Measurements from ENCODE around the gene LATS1. TPM values are rescaled to one million over a fixed set of nuclear protein-coding genes. Genes with fewer than 3 reads are reported as not detected.
"Not testable (repeated sequence)": the region's sequence is repeated elsewhere in the genome, so short reads cannot be mapped to it uniquely, and the experiment has no call there.

The LATS1 gene
- total RNA-seq, 4 donors from 2014 or later, result 31.2 to 55.0 (median 44.4) TPM

DNA sequence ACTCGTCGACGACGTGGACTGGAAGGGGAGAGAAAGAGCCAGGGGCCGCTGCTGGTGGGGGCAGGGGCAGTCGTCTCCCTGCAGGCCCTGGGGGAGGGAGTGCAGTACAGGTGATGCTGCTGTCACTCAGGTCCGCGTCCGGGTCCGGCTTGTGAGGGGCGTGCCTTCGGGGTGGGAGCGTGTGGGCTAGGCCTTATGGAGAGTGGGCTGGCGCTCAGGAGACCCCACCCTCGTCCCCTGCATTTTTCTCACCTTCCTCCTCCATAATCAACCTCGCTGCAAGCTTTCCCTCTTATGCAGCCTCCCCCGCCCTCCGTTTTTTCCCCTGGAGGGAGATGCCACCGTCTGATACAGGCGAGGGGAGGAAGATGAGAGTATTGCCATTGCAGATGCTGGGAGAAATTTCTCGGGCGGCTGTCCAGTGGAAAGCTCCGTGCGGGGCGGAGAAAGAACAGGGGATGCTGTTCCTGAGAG is 32.3 kb upstream of the LATS1 start:
- H3K27me3 ChIP-seq, result no peaks in the 10 kb centered on the region
- no peaks in the 10 kb centered on the region for H3K9me3 ChIP-seq
- under 1% methylated on average over 19 of the region's 25 CpGs for WGBS
- H3K4me1 ChIP-seq, result peaks cover 38% of the 10 kb centered on the region
- TF ChIP-seq EP300 (IDR thresholded peaks at IDR 0.05) (no peak), POLR2AphosphoS5 (IDR thresholded peaks at IDR 0.05) (no peak), POLR2A (IDR thresholded peaks at IDR 0.05) (no peak)
- TF ChIP-seq, protein P1, sequence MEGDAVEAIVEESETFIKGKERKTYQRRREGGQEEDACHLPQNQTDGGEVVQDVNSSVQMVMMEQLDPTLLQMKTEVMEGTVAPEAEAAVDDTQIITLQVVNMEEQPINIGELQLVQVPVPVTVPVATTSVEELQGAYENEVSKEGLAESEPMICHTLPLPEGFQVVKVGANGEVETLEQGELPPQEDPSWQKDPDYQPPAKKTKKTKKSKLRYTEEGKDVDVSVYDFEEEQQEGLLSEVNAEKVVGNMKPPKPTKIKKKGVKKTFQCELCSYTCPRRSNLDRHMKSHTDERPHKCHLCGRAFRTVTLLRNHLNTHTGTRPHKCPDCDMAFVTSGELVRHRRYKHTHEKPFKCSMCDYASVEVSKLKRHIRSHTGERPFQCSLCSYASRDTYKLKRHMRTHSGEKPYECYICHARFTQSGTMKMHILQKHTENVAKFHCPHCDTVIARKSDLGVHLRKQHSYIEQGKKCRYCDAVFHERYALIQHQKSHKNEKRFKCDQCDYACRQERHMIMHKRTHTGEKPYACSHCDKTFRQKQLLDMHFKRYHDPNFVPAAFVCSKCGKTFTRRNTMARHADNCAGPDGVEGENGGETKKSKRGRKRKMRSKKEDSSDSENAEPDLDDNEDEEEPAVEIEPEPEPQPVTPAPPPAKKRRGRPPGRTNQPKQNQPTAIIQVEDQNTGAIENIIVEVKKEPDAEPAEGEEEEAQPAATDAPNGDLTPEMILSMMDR (IDR thresholded peaks at IDR 0.05), result no peak
- H3K4me3 ChIP-seq, result peak overlapping the region; percentile 76
- H3K27ac ChIP-seq, result peak overlapping the region; percentile 94
- peak in 1 of 2 donors; percentile 75 for DNase-seq (ENCODE audit: low spot score in 2 of 2)
- no peaks in the 10 kb centered on the region for H3K36me3 ChIP-seq

- no peaks in the 10 kb centered on the region for H3K27me3 ChIP-seq
- H3K9me3 ChIP-seq, result no peaks in the 10 kb centered on the region
- TF ChIP-seq EP300 (IDR thresholded peaks at IDR 0.05) (no peak), POLR2A (IDR thresholded peaks at IDR 0.05) (peak in 1 of 2 donors; percentile 81), POLR2AphosphoS5 (IDR thresholded peaks at IDR 0.05) (peak in 2 of 3 donors; percentile 10 to 52)
- H3K4me3 ChIP-seq, result peak within 1 kb of the TSS; percentile 76
- DNase-seq (ENCODE audit: low spot score in 2 of 2), result peak; percentile 88 to 90
- no peaks in the 10 kb centered on the region for H3K36me3 ChIP-seq
- peak within 1 kb of the TSS; percentile 94 for H3K27ac ChIP-seq
- WGBS, result 0% methylated on average over 3 of the region's 60 CpGs
- H3K4me1 ChIP-seq, result peaks cover 43% of the 10 kb centered on the region
These were observed 31.8 kb upstream of the LATS1 start, which contains the start of gene PCMT1 for GRCh38 chr6:149749594-149750135. Gene PCMT1 (plus strand): TSS chr6:149749741. CDS start chr6:149749902, 161 bp downstream.

DNA sequence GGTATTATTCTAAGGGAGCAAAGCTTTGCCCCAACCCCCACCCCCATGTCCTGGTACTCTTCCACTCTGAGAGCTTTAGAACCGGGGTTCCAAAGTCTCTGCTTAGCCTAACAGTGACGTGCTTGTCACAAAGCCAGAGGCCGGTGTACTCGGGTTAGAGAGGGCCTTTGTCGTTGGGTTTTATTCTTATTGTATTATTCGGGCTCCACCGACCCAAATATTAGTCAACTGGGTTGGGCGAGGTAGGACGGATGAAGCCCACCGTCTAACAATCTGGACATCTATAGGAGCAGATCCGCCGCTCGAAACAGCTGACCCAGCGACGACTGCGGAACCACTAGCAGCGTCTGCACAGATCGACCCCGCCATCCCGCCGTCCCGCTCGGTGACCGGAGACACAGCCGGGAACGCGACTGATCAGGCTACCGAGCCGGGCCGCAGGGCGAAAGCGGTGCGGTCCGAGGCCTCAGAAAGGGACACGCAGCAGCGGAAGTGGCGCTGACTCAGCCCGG is 31.2 kb upstream of the LATS1 start:
- Histone ChIP-seq H3K27ac (peak overlapping the region; percentile 94), H3K4me3 (peak overlapping the region; percentile 76), H3K4me1 (peaks cover 45% of the 10 kb centered on the region)
- WGBS, result no CpG with 5 or more reads among the region's 38 CpGs
- TF ChIP-seq POLR2AphosphoS5 (IDR thresholded peaks at IDR 0.05), result peak in 1 of 3 donors; percentile 90
- not testable (repeated sequence) for H3K9me3 ChIP-seq; H3K27me3 ChIP-seq; DNase-seq (ENCODE audit: low spot score in 2 of 2); H3K36me3 ChIP-seq

DNA sequence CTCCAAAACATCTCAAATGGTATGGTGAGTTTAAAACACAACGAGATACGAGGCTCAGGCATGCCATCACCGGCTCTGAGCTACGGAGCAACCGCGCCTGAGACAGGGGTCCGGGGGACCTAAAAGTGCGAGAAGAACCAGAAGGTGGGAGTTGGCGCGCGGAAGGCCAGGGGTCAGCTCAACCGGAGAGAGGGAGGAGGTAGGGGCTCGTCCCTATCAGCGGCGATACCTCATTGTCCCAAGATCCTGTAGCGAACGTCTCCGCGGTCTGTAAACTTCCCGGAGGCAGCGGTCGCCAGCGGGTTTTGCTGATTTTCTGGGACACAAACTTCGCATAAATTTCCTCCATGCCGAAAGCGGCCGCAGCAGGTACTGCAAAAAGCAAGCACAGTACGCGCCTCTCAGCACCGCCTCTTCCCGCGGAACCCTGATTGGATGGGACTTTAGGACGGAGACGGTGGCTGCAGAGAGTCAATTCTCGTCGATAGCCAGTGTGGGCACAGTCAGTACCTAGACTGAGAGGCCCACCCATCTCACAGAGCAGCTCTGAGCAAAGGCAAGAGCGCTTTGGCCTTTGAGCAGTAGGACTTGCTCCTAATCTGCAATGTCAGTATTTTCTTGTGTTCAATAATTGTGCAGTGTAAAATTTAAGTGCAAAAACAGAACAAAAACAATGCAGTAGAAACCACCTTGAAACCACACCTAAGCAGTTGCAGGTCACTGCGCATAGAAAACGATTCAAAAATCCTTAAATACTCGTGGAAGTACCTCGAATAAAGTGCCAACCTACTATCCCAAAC is 28.4 kb upstream of the LATS1 start, which contains the start of gene NUP43:
NUP43 (minus strand) TSS at position 383 of the 800 bp plus-strand sequence; CDS start at position 349, 34 bp downstream.
- peaks cover 21% of the 10 kb centered on the region for H3K36me3 ChIP-seq
- DNase-seq (ENCODE audit: low spot score in 2 of 2), result peak; percentile 97
- WGBS, result 4% methylated on average over 41 of the region's 41 CpGs
- no peaks in the 10 kb centered on the region for H3K27me3 ChIP-seq
- TF ChIP-seq POLR2AphosphoS5 (IDR thresholded peaks at IDR 0.05), result peak in 2 of 3 donors; percentile 91
- TF ChIP-seq EP300 (IDR thresholded peaks at IDR 0.05), result no peak
- TF ChIP-seq, protein P1 (IDR thresholded peaks at IDR 0.05), result peak; percentile 61 to 63
- no peak for TF ChIP-seq POLR2A (IDR thresholded peaks at IDR 0.05)
- peak within 1 kb of the TSS; percentile 78 for H3K4me3 ChIP-seq
- H3K4me1 ChIP-seq, result peaks cover 32% of the 10 kb centered on the region
- peak within 1 kb of the TSS; percentile 81 for H3K27ac ChIP-seq
- no peaks in the 10 kb centered on the region for H3K9me3 ChIP-seq

GRCh38 chr6:149745252-149745651 is 27.4 kb upstream of the LATS1 start:
- 74% methylated on average over 10 of the region's 10 CpGs for WGBS
- Histone ChIP-seq H3K4me3 (peak overlapping the region; percentile 78), H3K4me1 (peaks cover 22% of the 10 kb centered on the region), H3K36me3 (peaks cover 32% of the 10 kb centered on the region)
- H3K27ac ChIP-seq; H3K9me3 ChIP-seq; H3K27me3 ChIP-seq; DNase-seq (ENCODE audit: low spot score in 2 of 2): not testable (repeated sequence)

DNA sequence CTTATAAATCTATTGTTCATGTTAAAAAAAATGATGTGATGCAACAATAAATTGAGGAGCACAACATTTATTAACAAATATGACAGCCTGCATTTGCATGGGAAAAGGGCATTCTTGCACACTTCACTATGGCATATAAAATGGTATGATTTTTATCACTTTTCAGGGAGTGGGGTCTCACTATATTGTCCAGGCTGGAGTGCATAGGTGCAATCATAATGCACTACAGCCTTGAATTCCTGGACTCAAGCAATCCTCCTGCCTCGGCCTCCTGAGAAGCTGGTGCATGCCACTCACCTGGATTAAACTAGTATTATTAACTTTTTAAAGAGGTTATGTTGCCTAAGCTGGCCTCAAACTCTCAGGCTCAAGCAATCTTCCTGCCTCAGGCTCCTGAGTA is 17.0 kb upstream of the LATS1 start:
- no peak for TF ChIP-seq EP300 (IDR thresholded peaks at IDR 0.05)
- H3K4me3 ChIP-seq, result no peak overlapping the region
- 100% methylated on average over 1 of the region's 1 CpG for WGBS
- DNase-seq (ENCODE audit: low spot score in 2 of 2), result no peak
- no peak overlapping the region for H3K27ac ChIP-seq
- no peaks in the 10 kb centered on the region for H3K27me3 ChIP-seq
- no peaks in the 10 kb centered on the region for H3K9me3 ChIP-seq
- peaks cover 85% of the 10 kb centered on the region for H3K36me3 ChIP-seq
- no peaks in the 10 kb centered on the region for H3K4me1 ChIP-seq
